K562 (cell line): ENCODE measurements around the gene CSF1. TPM values are rescaled to one million over a fixed set of nuclear protein-coding genes. Genes with fewer than 3 reads are reported as not detected.

Source experiments
- EP400 ChIP-seq: fragments of 450-650 bp; IDR thresholded peaks from 2 replicates; pipeline ENCODE4 v1.6.1; 2017; ENCODE audit warnings: antibody characterized with exemption, mild to moderate bottlenecking, moderate library complexity
- GTF2A2 ChIP-seq: IDR thresholded peaks from 2 replicates; pipeline ENCODE4 v1.6.1; 2016; ENCODE audit warnings: mild to moderate bottlenecking, missing genetic modification characterization, missing compliant biosample characterization
- MCM2 ChIP-seq: fragments of 450-650 bp; IDR thresholded peaks from 2 replicates; pipeline ENCODE4 v1.6.1; 2017; ENCODE audit warnings: low read depth, mild to moderate bottlenecking
- MIER1 ChIP-seq: fragments of 450-650 bp; IDR thresholded peaks from 2 replicates; pipeline ENCODE4 v1.6.1; 2016; ENCODE audit warnings: antibody characterized with exemption, mild to moderate bottlenecking, low read depth
- NCOR1 ChIP-seq: fragments of 450-650 bp; IDR thresholded peaks from 2 replicates; pipeline ENCODE4 v1.6.1; 2016; ENCODE audit warnings: mild to moderate bottlenecking, moderate library complexity
- NR2C1 ChIP-seq, 2 experiments: fragments of 450-650 bp; IDR thresholded peaks; 2 replicates each; pipeline ENCODE4 v1.6.1; 2017; ENCODE audit warnings: mild to moderate bottlenecking in 2 of 2, antibody characterized with exemption in 1 of 2, inconsistent platforms in 1 of 2, missing compliant biosample characterization in 1 of 2, missing genetic modification characterization in 1 of 2
- RNF2 ChIP-seq: sonication (generic); IDR thresholded peaks from 2 replicates; pipeline ENCODE4 v1.6.1; 2016
- SIX5 ChIP-seq, 2 experiments: IDR thresholded peaks; 2 replicates each; pipeline ENCODE4 v1.6.1; 2011; ENCODE audit warnings: low read length in 2 of 2, borderline replicate concordance in 1 of 2, low read depth in 1 of 2, mild to moderate bottlenecking in 1 of 2, moderate library complexity in 1 of 2; ENCODE audit not compliant: insufficient read depth in 1 of 2
- SMAD1 ChIP-seq: fragments of 150-350 bp; IDR thresholded peaks from 2 replicates; pipeline ENCODE4 v1.6.1; 2014; ENCODE audit warnings: low read length, low read depth; ENCODE audit not compliant: partially characterized antibody
- SMAD2 ChIP-seq: fragments of 150-350 bp; IDR thresholded peaks from 2 replicates; pipeline ENCODE4 v1.6.1; 2014; ENCODE audit warnings: low read depth, mild to moderate bottlenecking, low read length
- STAT5A ChIP-seq: IDR thresholded peaks from 2 replicates; pipeline ENCODE4 v1.6.1; 2012; ENCODE audit warnings: low read length, inconsistent platforms, borderline replicate concordance
- ZBTB17 ChIP-seq: fragments of 450-650 bp; formaldehyde crosslinking; IDR thresholded peaks from 2 replicates; pipeline ENCODE4 v1.4.0; 2020; ENCODE audit warnings: mild to moderate bottlenecking
- ZNF146 ChIP-seq: IDR thresholded peaks from one replicate; pipeline ENCODE4 v1.6.1; 2018; ENCODE audit warnings: missing compliant biosample characterization; ENCODE audit not compliant: unreplicated experiment
- ZNF253 ChIP-seq: fragments of 250-450 bp; sonication (Bioruptor Pico); conservative IDR thresholded peaks from 2 replicates; pipeline ENCODE4 v1.6.1; 2021; ENCODE audit warnings: mild to moderate bottlenecking
- polyA plus RNA-seq, 8 experiments: library from polyadenylated mRNA; depleted of rRNA in 4 of 8; stranded (reverse) in 5 of 8; unstranded in 3 of 8; fragments of >200 nt; fragmentation: Nextera tagmentation in 2 of 8; fragmentation: Illumina TruSeq in 1 of 8; extraction: Ambion mirVana in 2 of 8; extraction: Trizol in 1 of 8; gene quantifications; 2 replicates each; pipeline versions ENCODE4 v1.2.1 to v1.2.3, GENCODE V29; 2011 to 2014; ENCODE audit warnings: inconsistent platforms in 1 of 8, missing spikeins in 1 of 8
- total RNA-seq, 7 experiments: library from RNA; depleted of rRNA in 6 of 7; stranded (reverse); fragments of >200 nt in 6 of 7; fragmentation: Illumina TruSeq in 2 of 7; extraction: Trizol in 2 of 7; gene quantifications; 2 replicates each; pipeline versions ENCODE4 v1.2.1 to v1.2.3, GENCODE V29; 2011 to 2021; ENCODE audit warnings: low replicate concordance in 1 of 7
- TF ChIP-seq, protein P1 (sequence below): sonication (generic); formaldehyde crosslinking; IDR thresholded peaks from 2 replicates; pipeline ENCODE4 v1.4.0; 2020; ENCODE audit warnings: mild to moderate bottlenecking, missing genetic modification reagents
- TF ChIP-seq, protein P2 (sequence below): sonication (generic); formaldehyde crosslinking; IDR thresholded peaks from 2 replicates; pipeline ENCODE4 v1.8.0; 2023; ENCODE audit warnings: missing genetic modification reagents, mild to moderate bottlenecking, borderline replicate concordance
- TF ChIP-seq, protein P3 (sequence below): sonication (generic); formaldehyde crosslinking; IDR thresholded peaks from 2 replicates; pipeline ENCODE4 v1.8.1; 2023; ENCODE audit warnings: mild to moderate bottlenecking, missing genetic modification reagents

The CSF1 gene
- total and polyA plus RNA-seq, 9 of the 15 experiments (the other 6 are each of a cell fraction or from before 2014, with no cell fraction given): 0.18 to 11.8 (median 2.8) TPM

DNA sequence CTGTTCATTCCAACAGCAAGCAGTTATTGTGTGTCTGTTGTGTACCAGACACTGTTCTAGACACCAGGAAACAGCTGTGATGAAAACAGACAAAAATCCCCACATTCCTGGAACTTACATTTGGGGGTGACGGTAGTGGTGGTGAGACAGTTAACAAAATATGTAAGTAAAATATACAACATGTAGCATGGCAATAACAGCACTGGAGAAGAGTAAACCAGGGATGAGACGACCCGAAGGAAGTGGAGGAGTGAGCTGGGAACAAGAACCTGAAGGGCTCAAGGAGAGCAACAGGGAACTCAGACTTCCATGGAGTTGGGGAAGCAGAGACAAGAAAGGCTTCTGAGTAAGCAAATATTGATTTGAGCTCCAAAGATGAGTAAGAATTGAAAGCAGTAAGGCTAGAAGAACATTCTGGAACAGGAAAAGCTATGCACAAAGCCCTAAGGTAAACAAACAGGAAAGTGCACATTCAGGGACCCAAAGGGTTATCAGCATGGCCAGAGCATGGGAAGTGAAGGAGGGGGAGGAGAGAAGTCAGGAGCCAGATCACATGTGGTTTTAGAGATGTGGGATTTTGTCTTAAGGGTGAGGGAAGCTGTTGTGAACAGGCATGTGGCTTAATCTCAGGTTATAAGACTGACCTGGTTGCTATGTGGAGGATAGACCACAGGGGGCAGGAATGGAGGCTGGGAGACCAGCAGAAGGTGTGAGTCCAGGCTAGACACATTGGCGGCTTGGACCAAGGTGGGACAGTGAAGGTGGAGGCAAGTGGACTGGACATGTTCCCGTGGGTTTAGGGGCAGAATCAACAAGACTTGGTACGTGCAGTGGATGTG lies 7.3 kb downstream of the CSF1 start (continued):
- no peak for TF ChIP-seq ZNF253 (CRISPR knock-in tag)
- no peak for TF ChIP-seq SMAD2
- TF ChIP-seq RNF2: peak; percentile 93
- no peak for TF ChIP-seq SIX5 (IDR thresholded peaks at IDR 0.05; ENCODE audit: borderline replicate concordance in 1 of 2, insufficient read depth in 1 of 2, low read depth in 1 of 2, low read length in 2 of 2)
- TF ChIP-seq SMAD1: peak; percentile 33
- TF ChIP-seq, protein P1, sequence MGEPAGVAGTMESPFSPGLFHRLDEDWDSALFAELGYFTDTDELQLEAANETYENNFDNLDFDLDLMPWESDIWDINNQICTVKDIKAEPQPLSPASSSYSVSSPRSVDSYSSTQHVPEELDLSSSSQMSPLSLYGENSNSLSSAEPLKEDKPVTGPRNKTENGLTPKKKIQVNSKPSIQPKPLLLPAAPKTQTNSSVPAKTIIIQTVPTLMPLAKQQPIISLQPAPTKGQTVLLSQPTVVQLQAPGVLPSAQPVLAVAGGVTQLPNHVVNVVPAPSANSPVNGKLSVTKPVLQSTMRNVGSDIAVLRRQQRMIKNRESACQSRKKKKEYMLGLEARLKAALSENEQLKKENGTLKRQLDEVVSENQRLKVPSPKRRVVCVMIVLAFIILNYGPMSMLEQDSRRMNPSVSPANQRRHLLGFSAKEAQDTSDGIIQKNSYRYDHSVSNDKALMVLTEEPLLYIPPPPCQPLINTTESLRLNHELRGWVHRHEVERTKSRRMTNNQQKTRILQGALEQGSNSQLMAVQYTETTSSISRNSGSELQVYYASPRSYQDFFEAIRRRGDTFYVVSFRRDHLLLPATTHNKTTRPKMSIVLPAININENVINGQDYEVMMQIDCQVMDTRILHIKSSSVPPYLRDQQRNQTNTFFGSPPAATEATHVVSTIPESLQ (CRISPR knock-in tag): no peak
- TF ChIP-seq, protein P2, sequence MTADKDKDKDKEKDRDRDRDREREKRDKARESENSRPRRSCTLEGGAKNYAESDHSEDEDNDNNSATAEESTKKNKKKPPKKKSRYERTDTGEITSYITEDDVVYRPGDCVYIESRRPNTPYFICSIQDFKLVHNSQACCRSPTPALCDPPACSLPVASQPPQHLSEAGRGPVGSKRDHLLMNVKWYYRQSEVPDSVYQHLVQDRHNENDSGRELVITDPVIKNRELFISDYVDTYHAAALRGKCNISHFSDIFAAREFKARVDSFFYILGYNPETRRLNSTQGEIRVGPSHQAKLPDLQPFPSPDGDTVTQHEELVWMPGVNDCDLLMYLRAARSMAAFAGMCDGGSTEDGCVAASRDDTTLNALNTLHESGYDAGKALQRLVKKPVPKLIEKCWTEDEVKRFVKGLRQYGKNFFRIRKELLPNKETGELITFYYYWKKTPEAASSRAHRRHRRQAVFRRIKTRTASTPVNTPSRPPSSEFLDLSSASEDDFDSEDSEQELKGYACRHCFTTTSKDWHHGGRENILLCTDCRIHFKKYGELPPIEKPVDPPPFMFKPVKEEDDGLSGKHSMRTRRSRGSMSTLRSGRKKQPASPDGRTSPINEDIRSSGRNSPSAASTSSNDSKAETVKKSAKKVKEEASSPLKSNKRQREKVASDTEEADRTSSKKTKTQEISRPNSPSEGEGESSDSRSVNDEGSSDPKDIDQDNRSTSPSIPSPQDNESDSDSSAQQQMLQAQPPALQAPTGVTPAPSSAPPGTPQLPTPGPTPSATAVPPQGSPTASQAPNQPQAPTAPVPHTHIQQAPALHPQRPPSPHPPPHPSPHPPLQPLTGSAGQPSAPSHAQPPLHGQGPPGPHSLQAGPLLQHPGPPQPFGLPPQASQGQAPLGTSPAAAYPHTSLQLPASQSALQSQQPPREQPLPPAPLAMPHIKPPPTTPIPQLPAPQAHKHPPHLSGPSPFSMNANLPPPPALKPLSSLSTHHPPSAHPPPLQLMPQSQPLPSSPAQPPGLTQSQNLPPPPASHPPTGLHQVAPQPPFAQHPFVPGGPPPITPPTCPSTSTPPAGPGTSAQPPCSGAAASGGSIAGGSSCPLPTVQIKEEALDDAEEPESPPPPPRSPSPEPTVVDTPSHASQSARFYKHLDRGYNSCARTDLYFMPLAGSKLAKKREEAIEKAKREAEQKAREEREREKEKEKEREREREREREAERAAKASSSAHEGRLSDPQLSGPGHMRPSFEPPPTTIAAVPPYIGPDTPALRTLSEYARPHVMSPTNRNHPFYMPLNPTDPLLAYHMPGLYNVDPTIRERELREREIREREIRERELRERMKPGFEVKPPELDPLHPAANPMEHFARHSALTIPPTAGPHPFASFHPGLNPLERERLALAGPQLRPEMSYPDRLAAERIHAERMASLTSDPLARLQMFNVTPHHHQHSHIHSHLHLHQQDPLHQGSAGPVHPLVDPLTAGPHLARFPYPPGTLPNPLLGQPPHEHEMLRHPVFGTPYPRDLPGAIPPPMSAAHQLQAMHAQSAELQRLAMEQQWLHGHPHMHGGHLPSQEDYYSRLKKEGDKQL: peak; percentile 90
- TF ChIP-seq, protein P3, sequence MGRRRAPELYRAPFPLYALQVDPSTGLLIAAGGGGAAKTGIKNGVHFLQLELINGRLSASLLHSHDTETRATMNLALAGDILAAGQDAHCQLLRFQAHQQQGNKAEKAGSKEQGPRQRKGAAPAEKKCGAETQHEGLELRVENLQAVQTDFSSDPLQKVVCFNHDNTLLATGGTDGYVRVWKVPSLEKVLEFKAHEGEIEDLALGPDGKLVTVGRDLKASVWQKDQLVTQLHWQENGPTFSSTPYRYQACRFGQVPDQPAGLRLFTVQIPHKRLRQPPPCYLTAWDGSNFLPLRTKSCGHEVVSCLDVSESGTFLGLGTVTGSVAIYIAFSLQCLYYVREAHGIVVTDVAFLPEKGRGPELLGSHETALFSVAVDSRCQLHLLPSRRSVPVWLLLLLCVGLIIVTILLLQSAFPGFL: no peak
- TF ChIP-seq NR2C1 (IDR thresholded peaks at IDR 0.05): peak; percentile 69; the same call in 1 of the 2 replicates
- peak; percentile 53; the same call in 1 of the 2 replicates for TF ChIP-seq NR2C1 (tag; IDR thresholded peaks at IDR 0.05)
- TF ChIP-seq ZBTB17 (CRISPR knock-in tag): 0 out of 2 replicates have a peak, but pooled peaks have one; percentile 38
- no peak for TF ChIP-seq MIER1
- no peak for TF ChIP-seq GTF2A2
- peak; percentile 87 for TF ChIP-seq STAT5A
- TF ChIP-seq NCOR1: peak; percentile 98
- TF ChIP-seq EP400: peak; percentile 89
- TF ChIP-seq MCM2: no peak
- TF ChIP-seq ZNF146: no peak
